Stomach (tissue), 9 donors: ENCODE results near the gene FAM149B1. TPM values are rescaled to one million over a fixed set of nuclear protein-coding genes. Genes with fewer than 3 reads are reported as not detected.
"Not testable (repeated sequence)": the region's sequence is repeated elsewhere in the genome, so short reads cannot be mapped to it uniquely, and the experiment has no call there.

ENCODE experiments used
- DNase-seq, 2 donors: peaks; one replicate each; pipeline versions ENCODE4 v3.0.0 to v3.0.0-alpha.2; 2013 to 2019
- H3K27ac ChIP-seq, 5 donors: fragments of 200-600 bp in 4 of 5; sonication (generic) in 4 of 5; one replicate each; pipeline ENCODE4 v1.5.1; 2013 to 2019; ENCODE audit warnings: mild to moderate bottlenecking in 1 of 5, moderate library complexity in 1 of 5
- H3K27me3 ChIP-seq, 3 donors: fragments of 200-600 bp; sonication (generic); one replicate each; pipeline ENCODE4 v1.5.1; 2017 to 2019; ENCODE audit warnings: mixed run types in 1 of 3
- H3K36me3 ChIP-seq, 4 donors: fragments of 200-600 bp; sonication (generic); 1 replicate in 3 of 4; 2 replicates in 1 of 4; pipeline ENCODE4 v1.5.1; 2016 to 2019
- H3K4me1 ChIP-seq, 4 donors: fragments of 200-600 bp; sonication (generic); one replicate each; pipeline ENCODE4 v1.5.1; 2016 to 2019
- H3K4me3 ChIP-seq, 4 donors: fragments of 200-600 bp; sonication (generic) in 3 of 4; one replicate each; pipeline ENCODE4 v1.5.1; 2016 to 2019; ENCODE audit warnings: mild to moderate bottlenecking in 1 of 4
- H3K9me3 ChIP-seq, 4 donors: fragments of 200-600 bp; sonication (generic); one replicate each; pipeline ENCODE4 v1.5.1; 2016 to 2019
- CTCF ChIP-seq, 7 experiments: fragments of 450-650 bp in 4 of 7; fragments of 200-600 bp in 3 of 7; sonication (generic) in 3 of 7; IDR thresholded peaks; one replicate each; pipeline ENCODE4 v1.5.1; 2016 to 2019; ENCODE audit warnings: antibody characterized with exemption in 7 of 7, control low read depth in 2 of 7, mild to moderate bottlenecking in 1 of 7
- EP300 ChIP-seq: sonication (generic); formaldehyde crosslinking; IDR thresholded peaks from one replicate; pipeline ENCODE4 v1.6.1; 2017; ENCODE audit warnings: antibody characterized with exemption
- POLR2A ChIP-seq, 4 donors: fragments of 450-650 bp; IDR thresholded peaks; one replicate each; pipeline ENCODE4 v1.6.1; 2016; ENCODE audit warnings: antibody characterized with exemption in 4 of 4, control low read depth in 2 of 4, mild to moderate bottlenecking in 1 of 4, moderate library complexity in 1 of 4
- POLR2AphosphoS5 ChIP-seq, 3 donors: sonication (generic); formaldehyde crosslinking; IDR thresholded peaks; one replicate each; pipeline ENCODE4 v1.6.1; 2016; ENCODE audit warnings: antibody characterized with exemption in 3 of 3
- WGBS, 5 donors: extraction: QIAGEN DNeasy Blood & Tissue Kit in 3 of 5; methylation state at CpG; one replicate each; pipeline versions ENCODE4 v1.1.5 to v1.1.7; 2013 to 2018; 5-methylcytosine and 5-hydroxymethylcytosine counted together
- intact Hi-C: fragments of 100-400 bp; cut with DNase I; formaldehyde crosslinking; loops from one replicate; pipeline ENCODE4 v1.15.1; 2023; ENCODE audit warnings: low total_unique reads
- polyA plus RNA-seq, 3 donors: library from polyadenylated mRNA; stranded (reverse); fragments of 200-250 nt; gene quantifications; one replicate each; pipeline ENCODE4 v1.2.3, GENCODE V29; 2013
- total RNA-seq, 5 donors: library from RNA; depleted of rRNA; stranded (reverse); fragments of >200 nt; gene quantifications; one replicate each; pipeline versions ENCODE4 v1.1.0 to v1.2.3, GENCODE V29; 2014 to 2016
- donor health status: healthy with polysubstance abuse.
- donor health status: Bipolar disorder and iron deficiency.
- donor health status: healthy.

The FAM149B1 gene
- total and polyA plus RNA-seq, 8 donors: 10.4 to 27.0 (median 16.3) TPM

GRCh38 chr10:73139251-73139650 is 28.7 kb upstream of the FAM149B1 start:
- no peaks in the 10 kb centered on the region for H3K9me3 ChIP-seq
- H3K4me3 ChIP-seq: no peak overlapping the region
- intact Hi-C loops: no loop called here
- 58 to 83% (median 72%) methylated on average over 2 of the region's 2 CpGs for WGBS, 5 donors
- DNase-seq: no peak
- no peak overlapping the region for H3K27ac ChIP-seq
- no peak for TF ChIP-seq EP300
- TF ChIP-seq POLR2A (IDR thresholded peaks at IDR 0.05): no peak
- no peak for TF ChIP-seq POLR2AphosphoS5 (IDR thresholded peaks at IDR 0.05)
- TF ChIP-seq CTCF (IDR thresholded peaks at IDR 0.05): no peak
- H3K36me3 ChIP-seq: peaks cover 67 to 100% (median 100%) of the 10 kb centered on the region in 4 donors
- H3K27me3 ChIP-seq: no peaks in the 10 kb centered on the region
- H3K4me1 ChIP-seq: no peaks in the 10 kb centered on the region

GRCh38 chr10:73141603-73142002 is 26.3 kb upstream of the FAM149B1 start:
- WGBS, 5 donors: 84 to 92% (median 88%) methylated on average over 3 of the region's 3 CpGs
- intact Hi-C loops: no loop called here
- TF ChIP-seq POLR2AphosphoS5 (IDR thresholded peaks at IDR 0.05): no peak

GRCh38 chr10:73150633-73151413 is 17.1 kb upstream of the FAM149B1 start:
- DNase-seq, H3K27ac ChIP-seq, intact Hi-C loops, H3K27me3 ChIP-seq, H3K4me1 ChIP-seq, H3K9me3 ChIP-seq, H3K4me3 ChIP-seq: not testable (repeated sequence)
- 76 to 98% (median 97%) methylated on average over 5 to 7 of the region's 8 CpGs for WGBS, 5 donors
- peaks cover 36 to 97% (median 89%) of the 10 kb centered on the region in 4 donors for H3K36me3 ChIP-seq

More at GRCh38 chr10:73141603-73142002, 26.3 kb upstream of the FAM149B1 start:
- H3K27ac ChIP-seq: no peak overlapping the region
- H3K9me3 ChIP-seq: no peaks in the 10 kb centered on the region
- H3K36me3 ChIP-seq: peaks cover 70 to 100% (median 100%) of the 10 kb centered on the region in 4 donors
- no peak for DNase-seq
- H3K4me3 ChIP-seq: no peak overlapping the region
- no peaks in the 10 kb centered on the region for H3K27me3 ChIP-seq
- no peaks in the 10 kb centered on the region for H3K4me1 ChIP-seq

- no peak overlapping the region for H3K4me3 ChIP-seq
- H3K27ac ChIP-seq: no peak overlapping the region
- WGBS, 5 donors: 95 to 99% (median 98%) methylated on average over 3 of the region's 3 CpGs
- H3K9me3 ChIP-seq: no peaks in the 10 kb centered on the region
- H3K27me3 ChIP-seq: no peaks in the 10 kb centered on the region
- TF ChIP-seq CTCF (IDR thresholded peaks at IDR 0.05) (no peak), POLR2A (IDR thresholded peaks at IDR 0.05) (no peak), EP300 (no peak), POLR2AphosphoS5 (IDR thresholded peaks at IDR 0.05) (no peak)
- peaks cover 30 to 96% (median 89%) of the 10 kb centered on the region in 4 donors for H3K36me3 ChIP-seq
- no peaks in the 10 kb centered on the region for H3K4me1 ChIP-seq
- intact Hi-C loops: no loop called here
- no peak for DNase-seq
Measured at GRCh38 chr10:73152009-73152408, 15.9 kb upstream of the FAM149B1 start.

GRCh38 chr10:73156054-73156453 is 11.9 kb upstream of the FAM149B1 start:
- 85 to 89% (median 87%) methylated on average over 3 of the region's 3 CpGs for WGBS, 5 donors
- H3K36me3 ChIP-seq: peaks cover 22 to 89% (median 87%) of the 10 kb centered on the region in 4 donors

More at GRCh38 chr10:73156054-73156453, 11.9 kb upstream of the FAM149B1 start:
- Histone ChIP-seq H3K4me3 (no peak overlapping the region), H3K4me1 (peaks cover 0 to 8% (median 3%) of the 10 kb centered on the region in 4 donors), H3K27ac (no peak overlapping the region), H3K27me3 (no peaks in the 10 kb centered on the region), H3K9me3 (no peaks in the 10 kb centered on the region)
- no peak for DNase-seq
- TF ChIP-seq POLR2A (IDR thresholded peaks at IDR 0.05) (no peak), POLR2AphosphoS5 (IDR thresholded peaks at IDR 0.05) (no peak), CTCF (IDR thresholded peaks at IDR 0.05) (no peak), EP300 (no peak)
- intact Hi-C loops: no loop called here
